ENCODE results near the gene CCDC68.

DNA sequence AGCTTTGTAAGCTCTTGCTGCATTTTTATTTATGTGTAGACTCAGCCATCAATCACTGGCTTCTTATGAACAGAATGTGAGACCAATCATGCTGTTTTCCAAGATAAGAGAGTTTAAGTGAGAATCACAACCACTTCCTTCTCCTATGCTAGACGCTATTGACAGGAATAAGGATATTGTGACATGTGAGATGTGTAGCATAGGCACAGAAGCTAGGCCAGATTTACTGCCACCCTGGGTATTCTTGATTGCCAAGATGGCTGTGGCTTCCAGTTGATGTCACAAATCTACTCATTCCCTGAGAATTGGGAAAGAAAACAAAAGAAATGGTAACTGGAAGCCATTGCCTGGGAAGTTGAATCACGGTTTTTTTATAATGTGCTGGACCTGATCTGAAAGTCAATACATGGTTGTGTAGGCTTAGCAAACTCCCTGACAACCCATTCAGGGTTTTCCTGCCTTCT, 81.1 kb downstream of the CCDC68 start:
- TF ChIP-seq PAX5 (IDR thresholded peaks at IDR 0.05; ENCODE audit: insufficient read depth, low read length, severe bottlenecking) (no peak), POLR2A (IDR thresholded peaks at IDR 0.05; ENCODE audit: low read depth, low read length) (no peak), POLR2AphosphoS5 (IDR thresholded peaks at IDR 0.05; ENCODE audit: low read depth, low read length) (no peak), TAF1 (IDR thresholded peaks at IDR 0.05; ENCODE audit: low read depth, low read length) (no peak), SPI1 (IDR thresholded peaks at IDR 0.05; ENCODE audit: low read depth, low read length) (no peak)
